ENCODE results near the gene ABCG1.

Gene ABCG1

DNA sequence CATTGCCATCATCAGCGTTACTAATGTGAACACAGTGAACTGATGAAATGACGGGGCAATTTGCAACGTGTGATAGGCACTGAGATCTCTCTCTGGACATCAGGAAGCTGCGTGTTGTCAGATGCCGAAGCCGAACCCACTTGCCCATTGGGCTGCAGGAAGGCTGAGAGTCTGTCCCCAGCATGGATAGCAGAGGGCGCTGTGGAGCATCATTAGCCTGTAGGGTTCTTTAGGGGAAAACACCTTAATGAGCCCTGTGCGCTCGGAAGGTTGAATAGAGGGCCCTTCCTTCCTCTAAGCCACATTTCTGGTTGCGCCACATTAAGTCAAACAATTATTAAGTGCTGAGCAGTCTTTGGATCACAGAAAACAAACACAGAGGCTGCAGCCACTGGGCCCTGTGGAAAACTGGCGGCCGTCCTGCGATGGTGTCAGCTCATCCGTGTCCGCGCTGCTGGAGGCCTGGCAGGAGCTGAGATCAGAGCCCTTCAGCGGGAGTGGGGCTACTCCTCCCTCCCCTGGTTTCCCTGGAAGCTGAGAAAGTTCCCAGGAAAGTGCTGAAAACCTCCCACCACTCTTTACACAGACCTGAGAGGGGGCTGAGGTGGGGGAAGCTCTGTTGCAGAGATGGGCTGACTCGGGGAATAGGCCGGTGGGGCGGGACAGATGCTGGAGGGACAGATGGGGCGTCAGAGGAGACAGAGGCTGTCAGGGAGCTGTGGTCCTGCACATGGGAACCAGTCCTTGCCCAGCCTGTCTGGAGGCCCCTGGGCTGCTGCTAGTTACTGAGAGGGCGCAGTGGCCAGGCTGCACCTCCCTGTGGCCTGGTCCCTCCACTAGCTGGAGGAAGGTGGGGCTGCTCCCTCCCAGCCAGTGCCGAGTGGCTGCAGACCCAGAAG lies 119.1 kb downstream of the ABCG1 start:
- H3K9me3 ChIP-seq (ENCODE audit: control insufficient read depth, low read length) = no peaks in the 10 kb centered on the region
- no peaks in the 10 kb centered on the region for H3K4me1 ChIP-seq
- no peak overlapping the region for H3K4me3 ChIP-seq (ENCODE audit: low read depth, low read length)
- H3K9ac ChIP-seq = no peak overlapping the region
- peak overlapping the region; percentile 78 for H2AFZ ChIP-seq
- H3K36me3 ChIP-seq (ENCODE audit: control insufficient read depth, insufficient read depth, low read length) = no peaks in the 10 kb centered on the region
- peak overlapping the region; percentile 48 for H3K4me2 ChIP-seq (ENCODE audit: low read length)
- no peak overlapping the region for H3K27ac ChIP-seq
- no peaks in the 10 kb centered on the region for H3K79me2 ChIP-seq
- peak; percentile 49 for TF ChIP-seq CTCF (IDR thresholded peaks at IDR 0.05)
- H3K27me3 ChIP-seq (ENCODE audit: control insufficient read depth, insufficient read depth, low read length) = no peaks in the 10 kb centered on the region

DNA sequence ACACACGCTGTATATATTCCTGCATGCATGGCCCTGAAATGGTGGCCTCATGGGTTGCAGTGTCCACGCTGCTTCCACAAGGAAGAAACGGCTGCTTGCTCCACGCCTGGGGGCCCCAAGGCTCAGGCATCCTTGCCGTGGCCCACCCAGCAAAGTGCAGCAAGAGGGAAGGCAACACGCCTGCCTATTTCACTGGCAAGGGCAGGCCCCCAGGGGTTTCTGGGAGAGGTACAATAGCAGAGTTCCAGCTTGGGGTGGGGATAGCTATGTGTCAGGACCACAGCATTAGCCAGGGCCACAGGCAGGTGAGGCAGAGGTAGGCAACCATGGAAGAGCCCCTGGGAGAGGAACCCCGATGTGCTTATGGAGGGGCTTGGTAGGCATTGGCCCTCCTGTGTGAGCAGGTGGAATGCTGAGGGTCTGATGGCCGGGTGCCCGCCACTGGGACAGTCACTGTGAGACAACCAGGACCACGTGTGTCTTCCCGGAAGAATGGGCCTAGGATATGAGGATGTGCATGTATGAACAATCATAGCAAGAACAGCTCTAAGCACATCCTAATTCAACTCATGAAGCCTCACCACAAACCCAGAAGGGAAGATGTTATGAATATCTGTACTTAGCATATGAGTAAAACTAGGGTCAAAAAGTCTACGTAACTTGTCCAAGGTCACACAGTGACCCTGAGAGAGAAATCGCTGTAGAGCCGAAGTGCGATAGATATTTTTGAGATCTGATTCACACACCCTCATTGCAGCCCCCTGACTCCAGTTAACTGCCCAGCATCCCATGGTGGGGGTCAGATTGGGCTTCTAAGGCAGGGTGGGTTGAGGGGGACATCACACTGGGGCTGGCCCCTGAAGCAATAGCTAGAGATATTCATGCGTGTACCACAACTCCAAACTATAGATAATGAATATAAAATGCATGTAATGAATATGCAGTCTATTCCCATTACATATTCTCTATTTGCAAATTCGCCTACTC lies 120.1 kb downstream of the ABCG1 start:
- TF ChIP-seq CTCF (IDR thresholded peaks at IDR 0.05) = no peak
- H3K9me3 ChIP-seq (ENCODE audit: control insufficient read depth, low read length) = no peaks in the 10 kb centered on the region
- H3K27me3 ChIP-seq (ENCODE audit: control insufficient read depth, insufficient read depth, low read length) = no peaks in the 10 kb centered on the region
- H3K9ac ChIP-seq = no peak overlapping the region
- H3K4me3 ChIP-seq (ENCODE audit: low read depth, low read length) = no peak overlapping the region
- H3K36me3 ChIP-seq (ENCODE audit: control insufficient read depth, insufficient read depth, low read length) = no peaks in the 10 kb centered on the region
- no peaks in the 10 kb centered on the region for H3K79me2 ChIP-seq
- no peak overlapping the region for H2AFZ ChIP-seq
- H3K4me1 ChIP-seq = no peaks in the 10 kb centered on the region
- H3K27ac ChIP-seq = no peak overlapping the region
- H3K4me2 ChIP-seq (ENCODE audit: low read length) = no peak overlapping the region

GRCh38 chr21:42340187-42341050 lies 121.5 kb downstream of the ABCG1 start:
- no peak overlapping the region for H3K4me3 ChIP-seq (ENCODE audit: low read depth, low read length)
- no peak for TF ChIP-seq CTCF (IDR thresholded peaks at IDR 0.05)
- H3K4me1 ChIP-seq = no peaks in the 10 kb centered on the region
- no peaks in the 10 kb centered on the region for H3K79me2 ChIP-seq
- H3K27me3 ChIP-seq (ENCODE audit: control insufficient read depth, insufficient read depth, low read length) = no peaks in the 10 kb centered on the region
- H3K36me3 ChIP-seq (ENCODE audit: control insufficient read depth, insufficient read depth, low read length) = no peaks in the 10 kb centered on the region
- H3K9me3 ChIP-seq (ENCODE audit: control insufficient read depth, low read length) = no peaks in the 10 kb centered on the region
- H3K4me2 ChIP-seq (ENCODE audit: low read length) = no peak overlapping the region
- H3K27ac ChIP-seq = no peak overlapping the region
- no peak overlapping the region for H3K9ac ChIP-seq
- no peak overlapping the region for H2AFZ ChIP-seq

DNA sequence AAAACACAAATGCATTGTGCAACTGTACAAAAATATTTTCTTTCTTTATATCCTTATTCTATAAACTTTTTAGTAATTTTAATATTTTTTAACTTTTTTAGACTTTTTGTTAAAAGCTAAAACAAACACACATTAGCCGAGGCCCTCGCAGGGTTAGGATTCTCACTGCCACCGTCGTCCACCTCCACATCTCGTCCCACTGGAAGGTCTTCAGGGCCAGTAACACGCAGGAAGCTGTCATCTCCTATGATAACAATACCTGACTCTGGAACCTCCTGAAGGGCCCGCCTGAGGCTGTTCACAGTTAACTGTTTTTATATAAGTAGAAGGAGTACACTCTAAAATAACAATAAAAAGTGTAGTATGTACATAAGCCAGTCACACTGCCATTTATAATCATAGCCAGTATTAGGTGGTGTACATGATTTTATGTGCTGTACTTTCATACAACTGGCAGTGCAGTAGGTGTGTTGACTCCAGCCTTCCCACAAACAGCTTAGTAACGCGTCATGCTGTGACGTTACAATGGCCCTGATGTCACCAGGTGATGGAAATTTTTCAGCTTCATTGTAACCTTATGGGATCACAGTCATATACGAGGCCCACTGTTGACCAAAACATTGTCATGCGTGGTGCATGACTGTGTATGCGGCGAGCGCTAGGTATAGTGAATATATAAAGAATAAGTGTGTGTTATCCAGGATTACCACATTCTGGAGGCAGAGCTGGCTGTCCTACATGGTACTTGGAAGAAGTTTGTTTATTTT lies 123.0 kb downstream of the ABCG1 start:
- H3K4me3 ChIP-seq (ENCODE audit: low read depth, low read length) = no peak overlapping the region
- no peak overlapping the region for H3K4me2 ChIP-seq (ENCODE audit: low read length)
- no peaks in the 10 kb centered on the region for H3K9me3 ChIP-seq (ENCODE audit: control insufficient read depth, low read length)
- H3K27ac ChIP-seq = no peak overlapping the region
- no peaks in the 10 kb centered on the region for H3K4me1 ChIP-seq
- H3K27me3 ChIP-seq (ENCODE audit: control insufficient read depth, insufficient read depth, low read length) = no peaks in the 10 kb centered on the region
- H3K79me2 ChIP-seq = no peaks in the 10 kb centered on the region
- no peak overlapping the region for H2AFZ ChIP-seq
- TF ChIP-seq CTCF (IDR thresholded peaks at IDR 0.05) = no peak
- no peaks in the 10 kb centered on the region for H3K36me3 ChIP-seq (ENCODE audit: control insufficient read depth, insufficient read depth, low read length)
- H3K9ac ChIP-seq = no peak overlapping the region

Data from parathyroid adenoma (tissue), 2 donors.